HepG2 (cell line): ENCODE data around the gene CHST10. TPM values are rescaled to one million over a fixed set of nuclear protein-coding genes. Genes with fewer than 3 reads are reported as not detected.
A peak's percentile ranks its signal among the peaks of the same experiment; 100 is the strongest.

Source experiments
- CEBPZ ChIP-seq: IDR thresholded peaks from 2 replicates; pipeline ENCODE4 v1.6.1; 2012; ENCODE audit warnings: low read length, improper control_type of control experiment
- CHD4 ChIP-seq: fragments of 200-600 bp; sonication (generic); IDR thresholded peaks from 2 replicates; pipeline ENCODE4 v1.7.0; 2017; ENCODE audit warnings: mild to moderate bottlenecking, low read length, borderline replicate concordance
- HDAC1 ChIP-seq: sonication (generic); formaldehyde crosslinking; IDR thresholded peaks from 2 replicates; pipeline ENCODE4 v1.5.1; 2020; ENCODE audit warnings: mild to moderate bottlenecking, missing genetic modification reagents
- PRPF4 ChIP-seq: fragments of 200-400 bp; formaldehyde crosslinking; IDR thresholded peaks from 2 replicates; pipeline ENCODE4 v1.6.1; 2016; ENCODE audit warnings: low read length, low read depth; ENCODE audit not compliant: poor library complexity, severe bottlenecking
- SCMH1 ChIP-seq: sonication (generic); formaldehyde crosslinking; IDR thresholded peaks from 2 replicates; pipeline ENCODE4 v1.9.0; 2021; ENCODE audit warnings: missing genetic modification reagents, mild to moderate bottlenecking, borderline replicate concordance
- TFE3 ChIP-seq: IDR thresholded peaks from 2 replicates; pipeline ENCODE4 v1.6.1; 2016
- ZNF275 ChIP-seq: sonication (generic); formaldehyde crosslinking; IDR thresholded peaks from 2 replicates; pipeline ENCODE4 v1.8.0; 2022; ENCODE audit warnings: missing genetic modification reagents, mild to moderate bottlenecking, inconsistent platforms, borderline replicate concordance
- ZNF292 ChIP-seq: sonication (generic); formaldehyde crosslinking; IDR thresholded peaks from 2 replicates; pipeline ENCODE4 v1.8.1; 2022; ENCODE audit warnings: mild to moderate bottlenecking, low read depth, missing genetic modification reagents, borderline replicate concordance
- ZNF687 ChIP-seq: sonication (generic); formaldehyde crosslinking; IDR thresholded peaks from 2 replicates; pipeline ENCODE4 v1.5.1; 2020; ENCODE audit warnings: mild to moderate bottlenecking, missing genetic modification reagents, moderate library complexity
- polyA plus RNA-seq, 8 experiments: library from polyadenylated mRNA; depleted of rRNA in 3 of 8; stranded (reverse) in 7 of 8; unstranded in 1 of 8; fragments of >200 nt; fragmentation: Illumina TruSeq in 4 of 8; extraction: Trizol in 4 of 8; gene quantifications; 2 replicates each; pipeline versions ENCODE4 v1.2.1 to v1.2.3, GENCODE V29; 2011 to 2016; ENCODE audit warnings: low read depth in 4 of 8, missing spikeins in 1 of 8, mixed read lengths in 1 of 8; ENCODE audit not compliant: insufficient read depth in 1 of 8
- total RNA-seq, 5 experiments: library from RNA; depleted of rRNA; stranded (reverse); fragments of >200 nt; fragmentation: Illumina TruSeq; extraction: Trizol; gene quantifications; 2 replicates each; pipeline ENCODE4 v1.2.3, GENCODE V29; 2016; ENCODE audit warnings: low read depth in 1 of 5
- TF ChIP-seq, protein P1 (sequence below): sonication (generic); formaldehyde crosslinking; IDR thresholded peaks from 2 replicates; pipeline ENCODE4 v1.4.0; 2020; ENCODE audit warnings: missing genetic modification reagents, mild to moderate bottlenecking, borderline replicate concordance
- TF ChIP-seq, protein P2 (sequence below): sonication (generic); formaldehyde crosslinking; conservative IDR thresholded peaks from 2 replicates; pipeline ENCODE4 v1.8.0; 2022; ENCODE audit warnings: low read depth, missing genetic modification reagents

Gene CHST10
- total and polyA plus RNA-seq, 2 of the 13 experiments (the other 11 are each of a cell fraction or from before 2014, with no cell fraction given), result 10.5 to 14.2 TPM

DNA sequence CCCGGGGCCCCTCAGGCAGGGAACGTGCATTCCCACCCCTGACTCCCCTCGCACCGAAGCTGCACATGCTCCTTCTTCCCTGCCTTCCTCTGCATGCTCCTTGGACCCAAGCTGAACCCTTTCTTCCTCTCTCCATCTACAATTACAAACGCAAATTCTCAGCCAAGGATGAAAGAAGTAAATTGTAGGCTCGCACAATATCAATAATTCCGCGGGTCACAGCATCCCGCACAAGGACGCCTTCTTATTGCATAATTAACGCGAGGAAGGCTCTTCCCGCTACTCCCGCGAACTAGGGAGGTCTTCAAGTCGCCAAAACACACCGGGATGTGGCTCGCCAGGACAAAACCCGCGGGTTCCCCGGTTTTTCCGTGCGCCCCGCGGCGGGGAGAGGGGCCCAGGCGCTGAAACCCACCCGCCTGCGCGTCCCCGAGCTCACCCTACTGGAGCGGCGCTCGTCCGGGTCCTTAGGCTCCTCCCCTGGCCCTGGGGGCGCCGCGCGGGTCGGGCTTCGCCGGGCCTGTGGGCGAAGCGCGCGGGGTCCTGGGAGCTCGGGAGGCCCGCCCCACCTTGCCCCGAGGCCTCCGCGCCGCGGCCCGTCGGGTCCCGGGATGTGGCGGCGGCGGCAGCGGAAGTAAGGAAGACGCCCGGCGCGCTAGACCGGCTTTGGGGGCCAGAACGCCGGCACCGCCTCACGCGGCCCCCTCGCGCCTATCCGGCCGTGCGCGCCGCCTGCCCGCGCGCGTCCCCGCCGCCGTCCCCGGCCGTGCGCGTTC, at the start of gene CHST10 (continued):
- TF ChIP-seq, protein P1, sequence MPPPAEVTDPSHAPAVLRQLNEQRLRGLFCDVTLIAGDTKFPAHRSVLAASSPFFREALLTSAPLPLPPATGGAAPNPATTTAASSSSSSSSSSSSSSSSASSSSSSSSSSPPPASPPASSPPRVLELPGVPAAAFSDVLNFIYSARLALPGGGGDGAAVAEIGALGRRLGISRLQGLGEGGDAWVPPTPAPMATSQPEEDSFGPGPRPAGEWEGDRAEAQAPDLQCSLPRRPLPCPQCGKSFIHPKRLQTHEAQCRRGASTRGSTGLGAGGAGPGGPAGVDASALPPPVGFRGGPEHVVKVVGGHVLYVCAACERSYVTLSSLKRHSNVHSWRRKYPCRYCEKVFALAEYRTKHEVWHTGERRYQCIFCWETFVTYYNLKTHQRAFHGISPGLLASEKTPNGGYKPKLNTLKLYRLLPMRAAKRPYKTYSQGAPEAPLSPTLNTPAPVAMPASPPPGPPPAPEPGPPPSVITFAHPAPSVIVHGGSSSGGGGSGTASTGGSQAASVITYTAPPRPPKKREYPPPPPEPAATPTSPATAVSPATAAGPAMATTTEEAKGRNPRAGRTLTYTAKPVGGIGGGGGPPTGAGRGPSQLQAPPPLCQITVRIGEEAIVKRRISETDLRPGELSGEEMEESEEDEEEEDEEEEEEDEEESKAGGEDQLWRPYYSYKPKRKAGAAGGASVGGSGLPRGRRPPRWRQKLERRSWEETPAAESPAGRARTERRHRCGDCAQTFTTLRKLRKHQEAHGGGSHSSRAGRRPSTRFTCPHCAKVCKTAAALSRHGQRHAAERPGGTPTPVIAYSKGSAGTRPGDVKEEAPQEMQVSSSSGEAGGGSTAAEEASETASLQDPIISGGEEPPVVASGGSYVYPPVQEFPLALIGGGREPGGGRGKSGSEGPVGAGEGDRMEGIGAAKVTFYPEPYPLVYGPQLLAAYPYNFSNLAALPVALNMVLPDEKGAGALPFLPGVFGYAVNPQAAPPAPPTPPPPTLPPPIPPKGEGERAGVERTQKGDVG (CRISPR knock-in tag), result no peak
- TF ChIP-seq ZNF275 (CRISPR knock-in tag), result no peak
- TF ChIP-seq TFE3 (CRISPR knock-in tag), result no peak
- no peak for TF ChIP-seq SCMH1 (CRISPR knock-in tag)
- TF ChIP-seq PRPF4, result no peak
- TF ChIP-seq ZNF687 (CRISPR knock-in tag), result peak; percentile 85
- peak; percentile 53 for TF ChIP-seq HDAC1
- peak; percentile 69; the same call in 1 of the 2 replicates for TF ChIP-seq ZNF292 (CRISPR knock-in tag)
- TF ChIP-seq CHD4, result no peak
- TF ChIP-seq, protein P2, sequence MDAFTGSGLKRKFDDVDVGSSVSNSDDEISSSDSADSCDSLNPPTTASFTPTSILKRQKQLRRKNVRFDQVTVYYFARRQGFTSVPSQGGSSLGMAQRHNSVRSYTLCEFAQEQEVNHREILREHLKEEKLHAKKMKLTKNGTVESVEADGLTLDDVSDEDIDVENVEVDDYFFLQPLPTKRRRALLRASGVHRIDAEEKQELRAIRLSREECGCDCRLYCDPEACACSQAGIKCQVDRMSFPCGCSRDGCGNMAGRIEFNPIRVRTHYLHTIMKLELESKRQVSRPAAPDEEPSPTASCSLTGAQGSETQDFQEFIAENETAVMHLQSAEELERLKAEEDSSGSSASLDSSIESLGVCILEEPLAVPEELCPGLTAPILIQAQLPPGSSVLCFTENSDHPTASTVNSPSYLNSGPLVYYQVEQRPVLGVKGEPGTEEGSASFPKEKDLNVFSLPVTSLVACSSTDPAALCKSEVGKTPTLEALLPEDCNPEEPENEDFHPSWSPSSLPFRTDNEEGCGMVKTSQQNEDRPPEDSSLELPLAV (CRISPR knock-in tag), result no peak
- TF ChIP-seq CEBPZ, result no peak
